Lower lobe of right lung (tissue), 2 donors: ENCODE measurements around the gene COPS8. TPM values are rescaled to one million over a fixed set of nuclear protein-coding genes. Genes with fewer than 3 reads are reported as not detected.

ENCODE experiments used
- ATAC-seq, 2 donors: fragments of 200-7000 bp; cut with Tn5 transposase; one replicate each; pipeline ENCODE4 v1.9.1; 2020 to 2022; ENCODE audit warnings: mild to moderate bottlenecking in 2 of 2, moderate library complexity in 2 of 2
- DNase-seq: peaks from one replicate; pipeline ENCODE4 v3.0.0-alpha.2; 2020
- H3K27ac ChIP-seq: fragments of 200-600 bp; one replicate; pipeline ENCODE4 v1.8.0; 2022
- H3K27me3 ChIP-seq: fragments of 200-600 bp; one replicate; pipeline ENCODE4 v1.8.0; 2022; ENCODE audit warnings: low read depth
- H3K36me3 ChIP-seq: fragments of 200-600 bp; one replicate; pipeline ENCODE4 v1.8.0; 2022; ENCODE audit warnings: mild to moderate bottlenecking
- H3K4me1 ChIP-seq: fragments of 200-600 bp; one replicate; pipeline ENCODE4 v1.8.0; 2022
- H3K4me3 ChIP-seq: fragments of 200-600 bp; one replicate; pipeline ENCODE4 v1.8.0; 2022; ENCODE audit warnings: mild to moderate bottlenecking
- H3K9me3 ChIP-seq: fragments of 200-600 bp; one replicate; pipeline ENCODE4 v1.8.0; 2022
- CTCF ChIP-seq: fragments of 200-600 bp; IDR thresholded peaks from one replicate; pipeline ENCODE4 v1.8.0; 2022; ENCODE audit warnings: antibody characterized with exemption, mild to moderate bottlenecking
- intact Hi-C: fragments of 100-400 bp; cut with DNase I; formaldehyde crosslinking; loops from one replicate; pipeline ENCODE4 v1.11.0; 2022
- total RNA-seq: library from RNA; stranded (reverse); fragmentation: NEBNext Ultra II Directional; extraction: Animal tissue kit (Norgen Biotek cat#: 25700); gene quantifications from one replicate; pipeline ENCODE4 v1.2.1, GENCODE V29; 2021
- donor health status: DM: no; HTN: yes; CAD: no; lungs with severe emphysema.

COPS8 gene
- total RNA-seq, 1 donor from 2014 or later = 31.8 TPM

DNA sequence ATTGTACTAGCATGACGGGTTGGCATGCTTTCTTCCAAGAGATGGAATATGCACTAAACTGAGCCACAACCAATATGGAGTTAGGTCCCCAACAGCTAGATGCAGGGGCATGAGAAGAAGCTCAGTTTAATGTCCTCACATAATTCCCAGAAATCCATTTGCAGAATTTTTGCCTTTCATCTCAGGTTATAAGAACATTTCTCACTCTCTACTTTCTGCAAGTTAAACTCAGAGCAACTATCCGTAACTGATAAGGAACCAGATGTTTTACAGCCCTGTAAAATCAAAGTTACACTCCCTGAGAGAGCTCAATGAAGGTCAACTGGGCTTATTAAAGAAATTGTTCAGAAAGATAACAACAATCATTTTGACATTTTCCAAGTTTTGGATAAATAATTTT, 30.7 kb downstream of the COPS8 start:
- no peak for ATAC-seq
- no peaks in the 10 kb centered on the region for H3K36me3 ChIP-seq
- intact Hi-C loops = no loop called here

GRCh38 chr2:237118025-237118424, 32.3 kb downstream of the COPS8 start:
- Histone ChIP-seq H3K4me3 (no peak overlapping the region), H3K36me3 (no peaks in the 10 kb centered on the region), H3K9me3 (no peaks in the 10 kb centered on the region), H3K27ac (no peak overlapping the region), H3K4me1 (no peaks in the 10 kb centered on the region), H3K27me3 (no peaks in the 10 kb centered on the region)
- no peak for ATAC-seq
- TF ChIP-seq CTCF = no peak
- DNase-seq = no peak
- intact Hi-C loops = no loop called here

More for the DNA sequence above, 30.7 kb downstream of the COPS8 start:
- Histone ChIP-seq H3K27ac (no peak overlapping the region), H3K4me1 (no peaks in the 10 kb centered on the region), H3K27me3 (no peaks in the 10 kb centered on the region), H3K4me3 (no peak overlapping the region), H3K9me3 (no peaks in the 10 kb centered on the region)
- DNase-seq = no peak
- TF ChIP-seq CTCF = no peak

- Histone ChIP-seq H3K36me3 (no peaks in the 10 kb centered on the region), H3K9me3 (no peaks in the 10 kb centered on the region), H3K27ac (no peak overlapping the region), H3K4me1 (no peaks in the 10 kb centered on the region), H3K27me3 (no peaks in the 10 kb centered on the region), H3K4me3 (no peak overlapping the region)
- no peak for ATAC-seq
- intact Hi-C loops = no loop called here
- TF ChIP-seq CTCF = no peak
- no peak for DNase-seq
Observed at GRCh38 chr2:237118561-237119155, 33.0 kb downstream of the COPS8 start.

GRCh38 chr2:237120916-237121315, 35.2 kb downstream of the COPS8 start:
- DNase-seq (no peak), ATAC-seq (no peak)
- Histone ChIP-seq H3K27ac (no peak overlapping the region), H3K4me1 (no peaks in the 10 kb centered on the region), H3K27me3 (no peaks in the 10 kb centered on the region), H3K36me3 (no peaks in the 10 kb centered on the region), H3K9me3 (no peaks in the 10 kb centered on the region), H3K4me3 (no peak overlapping the region)
- TF ChIP-seq CTCF = no peak
- intact Hi-C loops = no loop called here

- no peak for DNase-seq
- ATAC-seq = no peak
Observed at GRCh38 chr2:237121321-237121720, 35.6 kb downstream of the COPS8 start.

More at GRCh38 chr2:237121321-237121720, 35.6 kb downstream of the COPS8 start:
- no peak for TF ChIP-seq CTCF
- Histone ChIP-seq H3K36me3 (no peaks in the 10 kb centered on the region), H3K4me1 (no peaks in the 10 kb centered on the region), H3K9me3 (no peaks in the 10 kb centered on the region), H3K27ac (no peak overlapping the region), H3K27me3 (no peaks in the 10 kb centered on the region), H3K4me3 (no peak overlapping the region)
- intact Hi-C loops = no loop called here
